Endothelial cell of umbilical vein (primary cell): Measurements from ENCODE around the gene PCDHB13. TPM values are rescaled to one million over a fixed set of nuclear protein-coding genes. Genes with fewer than 3 reads are reported as not detected.
"Not testable (repeated sequence)": the region's sequence is repeated elsewhere in the genome, so short reads cannot be mapped to it uniquely, and the experiment has no call there.

Experiments used
- BruUV-seq: library from RNA; stranded (reverse); fragments of 400-500 nt; replicated peaks from 2 replicates; lab custom pipeline; 2021; lab: Mats Ljungman, UMichigan
- CTCF ChIA-PET: fragments of 300-600, 350-600 bp; sonication (Branson Sonifier 250); formaldehyde crosslinking; loops from one replicate; lab custom pipeline; 2021; ENCODE audit warnings: antibody characterized with exemption, inconsistent platforms; lab: Charles Lee
- POLR2A ChIA-PET: fragments of 300-600, 350-600 bp; sonication (Branson Sonifier 250); formaldehyde crosslinking; loops from one replicate; lab custom pipeline; 2021; ENCODE audit warnings: antibody characterized with exemption, inconsistent platforms; lab: Charles Lee
- DNase-seq: peaks from one replicate; pipeline ENCODE4 v3.0.0-alpha.2; 2011; ENCODE audit warnings: low read depth, low spot score
- FAIRE-seq: peaks from 2 replicates; lab custom pipeline; 2011; peaks lifted over from hg19 to GRCh38; lab: Jason Lieb, UNC
- H2AFZ ChIP-seq: 2 replicates; pipeline ENCODE4 v1.6.0; 2012; ENCODE audit warnings: low read depth, low read length, control low read depth, inconsistent platforms
- H3K27ac ChIP-seq: 2 replicates; pipeline ENCODE4 v1.5.1; 2011; ENCODE audit warnings: low read depth, mild to moderate bottlenecking, control low read depth, low read length, moderate library complexity; ENCODE audit not compliant: insufficient read depth
- H3K27me3 ChIP-seq, 2 experiments: 2 replicates each; pipeline versions ENCODE4 v1.6.0 to v1.6.1; 2011; ENCODE audit warnings: low read length in 2 of 2, mixed read lengths in 1 of 2; ENCODE audit not compliant: control insufficient read depth in 2 of 2, insufficient read depth in 2 of 2
- H3K36me3 ChIP-seq, 2 experiments: 2 replicates in 1 of 2; 3 replicates in 1 of 2; pipeline ENCODE4 v1.5.1; 2011; ENCODE audit warnings: low read length in 2 of 2, mild to moderate bottlenecking in 1 of 2, moderate library complexity in 1 of 2; ENCODE audit not compliant: control insufficient read depth in 2 of 2, insufficient read depth in 2 of 2; ENCODE audit errors: extremely low read depth in 1 of 2
- H3K4me1 ChIP-seq: 3 replicates; pipeline ENCODE4 v1.5.1; 2011; ENCODE audit warnings: mild to moderate bottlenecking, low read length; ENCODE audit not compliant: control insufficient read depth, insufficient read depth; ENCODE audit errors: extremely low read depth
- H3K4me2 ChIP-seq: 2 replicates; pipeline ENCODE4 v1.6.1; 2011; ENCODE audit warnings: low read length, control low read depth, mixed read lengths; ENCODE audit not compliant: insufficient read depth
- H3K4me3 ChIP-seq, 3 experiments: fragments of 200-600 bp in 1 of 3; sonication (generic), shearing (Covaris generic) in 1 of 3; replicated peaks in 1 of 3; 2 replicates each; pipeline ENCODE4 v1.5.1; 2011 to 2016; ENCODE audit warnings: control low read depth in 3 of 3, low read length in 3 of 3, mild to moderate bottlenecking in 2 of 3, inconsistent platforms in 1 of 3, low read depth in 1 of 3, moderate library complexity in 1 of 3; ENCODE audit not compliant: insufficient read depth in 1 of 3
- H3K79me2 ChIP-seq: 2 replicates; pipeline ENCODE4 v1.6.0; 2012; ENCODE audit warnings: low read length, inconsistent platforms; ENCODE audit not compliant: control insufficient read depth, insufficient read depth
- H3K9ac ChIP-seq: replicated peaks from 2 replicates; pipeline ENCODE3; 2011; ENCODE audit warnings: low read length, control low read depth; ENCODE audit not compliant: insufficient read depth; ENCODE audit errors: extremely low read depth
- H3K9me1 ChIP-seq: replicated peaks from 3 replicates; pipeline ENCODE4 v1.6.0; 2011; ENCODE audit warnings: mild to moderate bottlenecking, low read length; ENCODE audit not compliant: control insufficient read depth, insufficient read depth; ENCODE audit errors: extremely low read depth
- H3K9me3 ChIP-seq: replicated peaks from 2 replicates; pipeline ENCODE4 v1.5.1; 2012; ENCODE audit warnings: low read length, inconsistent platforms; ENCODE audit not compliant: control insufficient read depth, insufficient read depth
- H4K20me1 ChIP-seq: replicated peaks from 2 replicates; pipeline ENCODE3; 2011; ENCODE audit warnings: mild to moderate bottlenecking, low read length; ENCODE audit not compliant: control insufficient read depth, insufficient read depth; ENCODE audit errors: extremely low read depth
- dilution Hi-C: fragments of 300-500 bp; cut with MboI; formaldehyde crosslinking; loops from one replicate; pipeline ENCODE4 v1.15.0; 2019; ENCODE audit warnings: low sequenced_read_pairs; ENCODE audit not compliant: extremely low pct_ligation_motif_present
- intact Hi-C: fragments of 100-400 bp; cut with micrococcal nuclease; formaldehyde crosslinking; loops from one replicate; pipeline ENCODE4 v1.10.0; 2022
- polyA plus RNA-seq, 4 experiments: library from polyadenylated mRNA; depleted of rRNA in 3 of 4; stranded (reverse) in 3 of 4; unstranded in 1 of 4; fragments of >200 nt; gene quantifications; 2 replicates each; pipeline versions ENCODE4 v1.2.1 to v1.2.3, GENCODE V29; 2011 to 2012; ENCODE audit warnings: missing spikeins in 1 of 4
- total RNA-seq: library from RNA; stranded (reverse); gene quantifications from 2 replicates; pipeline ENCODE4 v1.2.3, GENCODE V29; 2021

PCDHB13 gene
- total and polyA plus RNA-seq, 2 donors (not counting 3 experiments of a cell fraction or from before 2014, with no cell fraction given) = 0.57 to 0.77 TPM

GRCh38 chr5:141210849-141211248, 2.9 kb upstream of the PCDHB13 start:
- H3K9ac ChIP-seq, dilution Hi-C loops, H2AFZ ChIP-seq, DNase-seq, H4K20me1 ChIP-seq, H3K9me3 ChIP-seq, H3K27ac ChIP-seq, H3K36me3 ChIP-seq, CTCF ChIA-PET, H3K9me1 ChIP-seq, POLR2A ChIA-PET, intact Hi-C loops, BruUV-seq, H3K4me3 ChIP-seq, H3K4me1 ChIP-seq, FAIRE-seq, H3K27me3 ChIP-seq, H3K4me2 ChIP-seq, H3K79me2 ChIP-seq: not testable (repeated sequence)

GRCh38 chr5:141214583-141214982, 864 bp downstream of the PCDHB13 start:
- H3K9me1 ChIP-seq, H3K36me3 ChIP-seq, DNase-seq, intact Hi-C loops, POLR2A ChIA-PET, H3K4me1 ChIP-seq, H4K20me1 ChIP-seq, BruUV-seq, H3K79me2 ChIP-seq, H3K9ac ChIP-seq, FAIRE-seq, H3K9me3 ChIP-seq, H3K27me3 ChIP-seq, H3K4me2 ChIP-seq, H3K4me3 ChIP-seq, H3K27ac ChIP-seq, dilution Hi-C loops, H2AFZ ChIP-seq: not testable (repeated sequence)
- CTCF ChIA-PET = interaction anchor here (0.6 kb wide), 1 partner anchor 36 kb away, joined by 3 read pairs; no protein-coding TSS in a partner anchor

GRCh38 chr5:141215504-141215903, 1.8 kb downstream of the PCDHB13 start:
- FAIRE-seq, BruUV-seq, POLR2A ChIA-PET: not testable (repeated sequence)

GRCh38 chr5:141216035-141216434, 2.3 kb downstream of the PCDHB13 start:
- CTCF ChIA-PET, H3K9me1 ChIP-seq, intact Hi-C loops, H3K9me3 ChIP-seq, FAIRE-seq, BruUV-seq, H3K9ac ChIP-seq, H3K4me2 ChIP-seq, H3K4me1 ChIP-seq, H3K36me3 ChIP-seq, dilution Hi-C loops, DNase-seq, H3K79me2 ChIP-seq, H2AFZ ChIP-seq, H4K20me1 ChIP-seq, H3K27ac ChIP-seq, H3K27me3 ChIP-seq, H3K4me3 ChIP-seq, POLR2A ChIA-PET: not testable (repeated sequence)

More at GRCh38 chr5:141215504-141215903, 1.8 kb downstream of the PCDHB13 start:
- H3K4me2 ChIP-seq, H3K9me1 ChIP-seq, H3K79me2 ChIP-seq, CTCF ChIA-PET, H4K20me1 ChIP-seq, H3K9me3 ChIP-seq, dilution Hi-C loops, H3K36me3 ChIP-seq, DNase-seq, intact Hi-C loops, H3K4me3 ChIP-seq, H3K9ac ChIP-seq, H3K4me1 ChIP-seq, H3K27me3 ChIP-seq, H2AFZ ChIP-seq, H3K27ac ChIP-seq: not testable (repeated sequence)
